Activated CD4-positive, alpha-beta T cell treated with anti-CD3 and anti-CD28 coated beads, Interleukin-2, amount 10 ng/mL, durations not matched to agents 24 days and 14 days (primary cell): ENCODE results near the gene LCTL. TPM values are rescaled to one million over a fixed set of nuclear protein-coding genes. Genes with fewer than 3 reads are reported as not detected.

Experiments used
- total RNA-seq: library from RNA; stranded (reverse); gene quantifications from 2 replicates; pipeline ENCODE4 v1.2.3, GENCODE V29; 2022

LCTL gene
- total RNA-seq, 1 donor from 2014 or later, result not detected

Other genes with a start within 250 kb of the LCTL start
- 56.2 and 60.0 TPM in 2 replicates for gene TIPIN, start 209.3 kb downstream of the LCTL start, total RNA-seq
- gene MAP2K1, start 179.1 kb downstream of the LCTL start, total RNA-seq, result 98.9 and 106 TPM in 2 replicates
- 33.5 and 33.9 TPM in 2 replicates for gene SNAPC5, start 68.2 kb downstream of the LCTL start, total RNA-seq
- 3,393 and 3,435 TPM in 2 replicates for gene RPL4, start 61.1 kb downstream of the LCTL start, total RNA-seq
- gene ZWILCH, start 60.7 kb downstream of the LCTL start, total RNA-seq, result 37.1 and 41.1 TPM in 2 replicates
- 0.19 and 0.40 TPM in 2 replicates for gene SMAD6, start 136.2 kb upstream of the LCTL start, total RNA-seq